GM21381 (cell line): ENCODE data around the gene MAX.
"Not testable (repeated sequence)": the region's sequence is repeated elsewhere in the genome, so short reads cannot be mapped to it uniquely, and the experiment has no call there.

Experiments
- ATAC-seq: cut with Tn5 transposase; IDR thresholded peaks from one replicate; pipeline ENCODE4 v1.9.1; 2021; ENCODE audit warnings: mild to moderate bottlenecking, moderate library complexity; ENCODE audit not compliant: unreplicated experiment

The MAX gene

GRCh38 chr14:65041434-65041915 is 60.8 kb downstream of the MAX start:
- no peak for ATAC-seq

GRCh38 chr14:65040666-65041433 is 61.5 kb downstream of the MAX start:
- no peak for ATAC-seq

GRCh38 chr14:65038966-65039365 is 63.4 kb downstream of the MAX start:
- ATAC-seq: no peak

GRCh38 chr14:65035049-65035448 is 67.3 kb downstream of the MAX start:
- ATAC-seq: no peak

GRCh38 chr14:65034021-65034420 is 68.3 kb downstream of the MAX start:
- no peak for ATAC-seq

- ATAC-seq: no peak
Observed at GRCh38 chr14:65033181-65033580, 69.1 kb downstream of the MAX start.

GRCh38 chr14:65032319-65032718 is 70.0 kb downstream of the MAX start:
- ATAC-seq: no peak

GRCh38 chr14:65031321-65031720 is 71.0 kb downstream of the MAX start:
- not testable (repeated sequence) for ATAC-seq

- no peak for ATAC-seq
Observed at GRCh38 chr14:65028937-65029336, 73.4 kb downstream of the MAX start.

- ATAC-seq: no peak
Observed at GRCh38 chr14:65027127-65027799, 75.1 kb downstream of the MAX start.

- ATAC-seq: no peak
Observed at GRCh38 chr14:65026526-65026925, 75.8 kb downstream of the MAX start.

GRCh38 chr14:65025818-65026217 is 76.5 kb downstream of the MAX start:
- no peak for ATAC-seq
